GM21381 (cell line): ENCODE results near the gene CUX1.

Source experiments
- ATAC-seq: cut with Tn5 transposase; IDR thresholded peaks from one replicate; pipeline ENCODE4 v1.9.1; 2021; ENCODE audit warnings: mild to moderate bottlenecking, moderate library complexity; ENCODE audit not compliant: unreplicated experiment

CUX1 gene

DNA sequence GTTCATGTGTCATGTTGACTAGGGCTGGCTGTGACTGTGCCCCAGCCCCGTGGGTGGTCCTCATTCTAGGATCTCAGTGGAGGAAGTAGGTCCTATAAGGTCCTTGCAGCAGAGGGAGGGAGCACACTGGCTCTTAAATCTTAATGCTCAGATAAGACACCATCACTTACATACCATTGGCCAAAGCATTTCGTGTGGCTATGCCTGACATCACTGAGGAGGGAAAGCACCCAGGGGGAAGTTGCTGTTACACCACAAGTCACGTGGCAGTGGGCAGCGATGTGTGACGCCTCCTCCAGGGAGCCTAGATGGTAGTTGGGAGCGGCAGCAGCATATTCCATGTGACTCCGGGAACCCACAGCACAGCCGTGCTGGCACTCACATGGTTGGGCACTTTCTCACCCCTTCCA lies 244.6 kb downstream of the CUX1 start:
- ATAC-seq: no peak

DNA sequence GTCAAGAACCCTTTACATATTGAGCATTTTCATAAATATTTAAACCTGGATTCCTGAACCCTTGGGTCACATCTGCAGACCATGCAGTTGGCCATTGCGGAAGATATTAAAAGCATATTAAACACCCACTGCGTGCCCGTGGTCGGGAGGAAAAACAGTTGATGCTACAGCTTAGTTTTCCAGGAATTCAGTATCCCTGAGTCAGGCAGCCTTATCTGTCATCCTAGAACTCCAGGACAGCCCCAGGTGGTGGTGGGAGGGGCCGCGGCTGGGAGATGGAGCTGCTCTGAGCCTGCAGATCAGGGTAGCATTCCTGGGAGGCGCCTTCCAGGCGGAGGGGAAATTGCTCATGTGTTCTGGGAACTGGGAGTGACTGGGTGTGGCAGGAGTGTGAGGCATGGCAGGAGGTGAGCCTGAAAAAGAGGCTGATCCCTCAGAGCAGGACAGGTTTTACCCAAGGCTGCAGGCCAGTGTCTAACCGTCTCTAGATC lies 246.3 kb downstream of the CUX1 start:
- no peak for ATAC-seq

DNA sequence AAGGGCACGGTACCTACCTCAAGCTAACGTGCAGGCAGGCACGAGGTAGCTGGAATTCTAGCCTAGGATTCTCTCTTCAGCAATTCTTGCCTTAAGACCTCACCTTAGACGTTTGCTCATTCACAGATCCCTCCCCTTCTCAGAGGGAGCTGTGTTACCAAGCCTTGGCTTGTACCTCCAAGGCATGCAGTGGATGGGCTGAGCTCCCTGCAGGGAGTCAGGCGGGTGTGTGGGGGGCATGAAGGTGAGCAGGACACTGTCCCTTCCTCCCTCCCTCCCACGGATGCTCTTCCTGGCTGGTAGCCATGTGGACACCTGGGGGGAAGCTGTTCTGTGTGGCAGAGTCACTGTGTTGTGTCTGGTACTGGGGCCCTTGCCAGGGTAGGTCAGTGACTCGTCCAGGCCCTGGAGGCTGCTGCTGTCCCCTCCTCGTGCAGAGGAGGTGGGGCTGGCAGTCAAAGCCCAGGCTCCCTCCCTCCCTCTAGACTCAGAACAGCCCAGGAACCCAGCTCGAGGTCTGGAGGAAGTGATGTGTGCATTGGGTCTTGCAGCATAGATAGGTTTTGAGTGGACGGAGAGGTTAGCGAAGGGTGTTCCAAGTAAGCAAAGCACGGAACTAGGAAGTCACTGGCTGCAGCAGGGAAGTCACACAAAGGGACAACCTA lies 247.1 kb downstream of the CUX1 start:
- no peak for ATAC-seq

DNA sequence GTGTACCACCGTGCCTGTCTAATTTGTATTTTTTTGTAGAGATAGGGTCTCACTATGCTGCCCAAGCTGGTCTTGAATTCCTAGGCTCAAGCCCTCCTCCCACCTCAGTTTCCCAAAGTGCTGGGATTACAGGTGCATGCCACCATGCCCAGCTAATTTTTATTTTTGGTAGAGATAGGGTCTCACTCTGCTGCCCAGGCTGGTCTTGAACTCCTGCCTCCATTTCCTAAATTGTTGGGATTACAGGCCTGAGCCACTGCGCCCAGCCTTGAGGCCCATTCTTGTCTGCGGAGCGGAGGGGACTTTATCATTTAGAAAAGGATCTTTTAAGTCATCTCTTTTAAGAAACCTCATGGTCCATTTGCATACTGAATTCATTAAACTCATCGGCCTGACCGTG lies 247.8 kb downstream of the CUX1 start:
- ATAC-seq: no peak

DNA sequence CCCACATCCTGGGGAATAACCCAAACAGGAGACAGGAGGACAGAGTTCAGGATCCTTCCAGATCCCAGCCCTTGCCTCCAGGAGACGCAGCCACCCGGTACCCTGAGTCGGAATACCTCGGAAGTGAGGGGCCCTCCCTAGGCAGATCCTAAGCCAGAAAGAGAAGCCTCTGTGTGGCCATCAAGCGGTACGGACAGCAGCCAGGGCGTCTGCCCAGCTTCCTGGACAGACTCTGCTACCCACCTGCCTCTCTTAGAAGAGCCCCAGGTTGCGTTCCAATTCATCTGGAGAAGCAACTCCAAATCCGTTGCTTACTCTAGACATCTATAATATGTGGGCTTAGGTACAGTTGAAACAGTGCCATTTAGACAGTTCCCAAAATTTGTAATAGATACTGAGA lies 249.1 kb downstream of the CUX1 start:
- ATAC-seq: no peak

DNA sequence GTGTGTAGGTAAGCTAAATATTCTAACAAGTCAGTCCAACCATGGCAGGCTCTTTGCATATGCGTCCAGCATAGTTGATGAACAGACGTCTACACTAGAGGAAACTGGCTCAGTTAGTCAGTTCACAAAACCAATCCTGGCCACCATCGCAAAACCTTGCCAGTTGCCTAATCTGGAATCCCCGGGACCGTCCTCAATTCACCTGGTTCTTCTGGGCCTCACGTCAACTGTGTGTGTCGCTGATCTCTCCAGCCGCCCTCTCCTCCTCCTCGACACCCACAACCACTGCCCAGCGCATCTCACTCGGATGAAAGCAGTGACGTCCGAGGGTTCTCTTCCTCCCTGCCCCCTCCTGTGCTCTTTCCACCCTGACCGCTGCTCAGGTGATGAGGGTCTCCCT lies 251.4 kb downstream of the CUX1 start:
- no peak for ATAC-seq

DNA sequence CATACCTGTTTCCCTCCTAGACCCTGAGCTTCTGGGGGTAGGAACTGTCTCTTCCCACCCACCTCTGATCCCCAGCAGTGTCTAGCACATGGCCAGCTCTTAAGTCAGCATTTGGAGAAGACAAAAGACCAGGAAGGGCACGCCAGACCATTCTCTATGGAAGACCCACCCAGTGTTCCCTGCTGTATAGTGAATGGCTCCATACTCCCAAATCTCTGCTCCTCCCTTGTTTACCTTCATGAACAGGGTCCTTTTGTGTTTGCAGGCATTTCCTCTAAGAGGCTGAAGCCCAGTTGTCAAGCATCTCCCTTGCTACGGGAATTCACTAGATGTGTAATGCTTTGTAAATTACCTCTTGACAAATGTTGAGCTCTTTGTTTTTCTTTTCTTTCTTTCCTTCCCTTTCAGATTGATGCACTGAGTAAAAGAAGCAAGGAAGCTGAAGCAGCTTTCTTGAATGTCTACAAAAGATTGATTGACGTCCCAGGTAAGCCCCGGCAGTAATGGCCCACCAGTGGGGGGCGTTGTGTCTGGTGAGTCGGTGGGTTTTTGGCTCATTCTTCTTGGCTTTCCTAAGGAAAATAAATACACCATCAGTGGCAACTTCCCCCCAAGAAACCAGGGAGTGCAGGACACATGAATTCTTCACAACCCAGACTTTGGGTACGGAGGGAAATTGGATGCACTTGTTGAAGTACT lies 252.7 kb downstream of the CUX1 start:
- no peak for ATAC-seq

DNA sequence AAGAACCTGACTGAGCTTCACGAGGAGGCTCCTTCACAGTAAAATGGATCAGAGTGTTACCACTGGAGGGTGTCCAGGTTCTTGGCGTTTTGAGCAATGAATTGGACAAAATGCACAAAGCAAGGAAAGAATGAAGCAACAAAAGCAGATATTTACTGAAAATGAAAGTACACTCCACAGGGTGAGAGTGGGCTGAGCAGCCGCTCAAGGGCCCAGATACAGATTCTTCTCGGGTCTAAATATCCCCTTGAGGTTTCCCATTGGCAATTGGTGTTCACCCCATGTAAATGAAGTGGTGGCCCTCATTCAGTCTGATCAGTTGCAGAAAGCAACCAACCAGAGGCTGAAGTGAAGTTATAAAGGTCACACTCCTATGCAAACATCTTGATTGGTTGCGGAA lies 254.6 kb downstream of the CUX1 start:
- ATAC-seq: no peak

DNA sequence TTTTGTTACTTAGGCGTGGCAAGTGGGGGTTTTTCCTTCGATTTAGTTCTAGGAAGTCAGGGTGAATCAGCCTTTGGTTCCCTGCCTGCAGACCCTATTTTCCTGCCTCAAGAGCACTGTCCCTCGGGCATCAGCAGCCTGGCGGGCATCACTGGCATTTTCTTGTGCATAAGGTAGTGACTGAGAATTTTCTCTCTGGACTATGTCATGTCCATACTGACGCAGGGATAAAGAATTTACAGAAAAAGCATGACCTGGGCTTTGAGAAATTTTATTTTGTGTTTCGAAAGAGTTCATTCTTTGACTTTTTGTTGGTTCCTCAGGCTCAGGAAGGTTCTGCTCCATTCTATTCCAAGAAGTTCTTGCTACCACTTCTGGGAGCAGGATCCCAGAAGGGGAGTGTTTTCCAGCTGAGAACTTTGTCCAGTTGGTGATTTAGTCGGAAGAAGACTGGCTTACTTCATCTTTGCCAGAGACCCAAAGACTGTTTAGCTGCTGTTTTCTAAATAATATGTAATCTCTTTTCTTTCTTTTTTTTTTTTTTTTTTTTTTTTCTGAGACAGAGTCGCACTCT lies 255.3 kb downstream of the CUX1 start:
- ATAC-seq: no peak

DNA sequence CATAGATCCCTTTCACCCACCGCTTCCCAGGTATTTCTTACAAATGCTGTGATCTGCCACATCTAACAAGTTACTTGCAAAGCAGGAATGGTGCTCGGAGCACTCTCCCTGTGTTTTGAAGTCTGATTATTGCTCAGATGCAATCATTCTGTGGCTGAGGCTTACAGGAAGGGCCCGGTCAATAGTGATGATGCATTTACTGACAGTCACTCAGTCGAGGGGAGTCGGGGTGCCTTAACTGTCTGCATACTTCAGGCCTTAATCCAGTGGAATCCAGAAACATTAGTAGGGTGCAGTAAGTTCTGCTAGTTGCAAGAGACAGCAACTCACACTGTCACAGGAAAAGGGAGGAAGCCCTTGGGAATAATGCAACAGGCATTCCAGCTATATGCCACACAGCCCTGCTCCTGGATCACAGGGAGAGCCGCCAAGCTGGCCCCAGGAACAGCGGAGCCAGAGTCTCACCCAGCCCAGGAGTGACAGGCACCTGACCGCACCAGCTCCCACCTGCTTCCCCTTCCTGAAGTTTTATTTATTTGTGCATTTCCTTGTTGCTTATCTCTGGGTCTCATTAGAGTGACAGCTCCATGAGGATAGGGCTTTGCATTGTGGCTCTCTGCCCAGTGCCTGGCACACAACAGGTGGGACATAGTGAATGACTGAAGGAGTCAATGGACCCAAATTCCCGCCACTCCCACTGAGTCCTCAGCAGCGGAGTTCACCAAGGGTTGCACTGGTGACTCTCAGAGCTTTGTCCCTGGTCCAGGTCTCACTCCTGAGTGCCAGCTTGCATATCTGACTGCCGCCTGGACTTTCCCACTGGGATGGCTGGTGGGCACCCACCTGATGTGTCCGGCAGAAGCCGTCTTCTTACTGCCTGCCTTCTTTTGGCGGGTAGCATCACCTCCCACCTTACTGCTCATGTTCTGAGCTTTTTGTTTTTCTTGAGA lies 256.8 kb downstream of the CUX1 start:
- no peak for ATAC-seq

DNA sequence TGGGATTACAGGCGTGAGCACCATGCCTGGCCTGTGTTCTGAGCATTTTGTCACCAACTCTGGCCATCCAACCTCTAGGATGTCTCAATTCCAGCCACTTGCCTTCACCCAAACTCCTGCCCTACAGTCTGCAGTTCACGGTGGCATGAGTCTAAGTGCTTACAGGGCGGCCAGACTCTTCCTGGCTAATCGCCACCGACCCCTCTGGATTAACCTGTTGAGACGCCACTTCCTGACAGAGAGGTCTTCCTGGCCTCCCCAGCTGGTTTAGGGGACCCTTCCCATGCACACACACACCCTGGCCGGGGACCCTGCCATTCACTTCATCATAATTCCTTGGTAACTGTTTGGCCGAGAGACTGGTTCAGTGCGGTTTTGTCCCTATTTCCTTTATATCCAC lies 257.7 kb downstream of the CUX1 start:
- ATAC-seq: no peak

DNA sequence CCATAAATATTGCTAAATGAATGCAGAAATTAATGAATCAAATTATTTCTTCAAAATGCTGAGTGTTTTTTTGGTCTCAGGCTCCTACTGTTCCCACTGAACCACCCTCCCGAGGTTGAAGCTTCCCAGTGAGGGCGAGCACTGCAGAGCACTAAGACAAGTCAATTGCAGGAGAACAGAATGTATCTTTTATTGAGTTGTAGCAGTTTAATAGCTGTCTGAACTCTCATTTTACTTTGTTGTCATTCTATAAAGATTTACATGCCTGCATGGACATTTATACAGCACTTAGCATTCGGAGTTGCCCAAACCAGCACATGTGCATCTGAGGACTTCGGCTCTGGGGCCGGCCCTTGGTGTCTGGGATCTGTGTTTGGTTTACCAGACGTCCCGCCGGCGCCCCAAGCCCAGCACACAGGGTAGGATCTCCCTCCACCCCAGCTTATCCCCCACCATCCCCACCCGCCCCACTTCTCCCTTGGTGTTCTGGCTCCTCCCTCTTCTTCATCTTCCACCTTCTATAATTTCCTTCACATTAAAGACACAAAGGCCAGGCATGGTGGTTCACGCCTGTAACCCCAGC lies 258.2 kb downstream of the CUX1 start:
- no peak for ATAC-seq

DNA sequence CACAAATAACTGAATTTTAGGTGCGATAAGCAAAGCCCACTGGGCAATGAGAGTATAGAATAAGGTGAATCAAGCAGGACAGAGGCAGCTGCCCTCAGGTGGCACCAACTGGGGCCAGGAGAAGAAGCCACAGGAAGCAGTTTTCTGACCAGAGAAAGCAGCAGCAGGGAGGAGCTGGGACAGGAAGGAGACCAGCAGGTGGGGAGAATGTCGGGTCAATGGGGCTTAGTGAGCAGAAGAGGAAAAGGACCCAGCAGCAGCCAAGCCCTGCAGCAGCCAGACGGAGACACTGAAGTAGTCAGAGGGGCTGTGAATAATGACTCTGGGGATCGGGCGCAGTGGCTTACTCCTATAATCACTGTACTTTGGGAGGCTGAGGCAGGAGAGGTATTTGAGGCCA lies 259.7 kb downstream of the CUX1 start:
- ATAC-seq: no peak

DNA sequence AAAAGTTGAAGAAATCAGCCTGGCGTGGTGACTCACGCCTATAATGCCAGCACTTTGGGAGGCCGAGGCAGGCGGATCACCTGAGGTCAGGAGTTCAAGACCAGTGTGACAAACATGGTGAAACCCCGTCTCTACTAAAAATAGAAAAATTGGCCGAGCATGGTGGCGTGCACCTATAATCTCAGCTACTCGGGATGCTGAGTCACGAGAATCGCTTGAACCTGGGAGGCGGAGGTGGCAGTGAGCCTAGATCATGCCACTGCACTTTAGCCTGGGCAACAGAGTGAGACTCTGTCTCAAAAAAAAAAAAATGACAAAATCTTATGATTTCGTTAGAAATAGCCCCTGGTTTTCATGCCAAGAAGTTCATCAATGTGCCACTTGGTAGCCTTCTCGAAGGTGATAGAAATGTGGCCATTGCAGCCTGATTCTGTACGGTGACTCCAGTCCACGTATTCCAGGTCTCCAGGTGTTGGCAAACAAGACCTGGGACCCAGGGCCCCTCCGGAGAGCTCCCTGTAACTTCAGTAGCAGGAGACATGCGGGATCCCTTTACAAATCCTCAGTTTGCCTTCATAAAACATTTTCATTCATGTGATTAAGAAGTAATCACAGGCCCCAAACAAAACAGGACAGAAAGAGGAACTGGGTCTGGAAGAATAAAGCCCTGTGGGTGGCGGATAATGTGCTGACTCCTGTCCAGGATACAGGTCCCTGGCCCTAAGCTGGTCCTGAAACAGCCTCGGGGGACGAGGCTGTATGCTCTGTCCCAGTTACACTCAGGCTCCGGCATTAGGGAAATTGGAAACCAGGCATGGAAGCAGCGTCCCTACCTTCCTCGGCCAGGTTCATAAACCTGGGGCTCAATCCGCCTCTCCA lies 262.0 kb downstream of the CUX1 start:
- ATAC-seq: no peak

DNA sequence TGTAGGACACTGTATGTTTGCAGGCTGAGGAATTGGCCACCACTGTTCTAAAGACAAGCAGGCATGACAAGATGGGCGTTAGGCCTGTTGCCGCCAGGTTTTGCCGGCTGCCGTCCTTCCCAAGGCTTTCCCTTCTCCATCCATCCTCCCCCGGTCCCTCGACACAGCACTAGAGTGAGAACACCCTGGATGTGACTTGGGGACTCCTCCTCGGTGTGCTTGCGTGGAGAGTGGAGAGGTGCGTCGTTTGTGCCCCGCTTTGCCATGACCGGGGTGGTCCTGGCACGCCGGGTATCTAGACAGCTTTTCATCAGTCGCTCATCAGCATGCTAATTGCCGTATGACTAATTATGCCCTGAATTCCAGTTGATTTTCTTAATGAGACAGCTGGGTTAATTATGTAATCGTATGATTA lies 262.6 kb downstream of the CUX1 start:
- ATAC-seq: no peak

DNA sequence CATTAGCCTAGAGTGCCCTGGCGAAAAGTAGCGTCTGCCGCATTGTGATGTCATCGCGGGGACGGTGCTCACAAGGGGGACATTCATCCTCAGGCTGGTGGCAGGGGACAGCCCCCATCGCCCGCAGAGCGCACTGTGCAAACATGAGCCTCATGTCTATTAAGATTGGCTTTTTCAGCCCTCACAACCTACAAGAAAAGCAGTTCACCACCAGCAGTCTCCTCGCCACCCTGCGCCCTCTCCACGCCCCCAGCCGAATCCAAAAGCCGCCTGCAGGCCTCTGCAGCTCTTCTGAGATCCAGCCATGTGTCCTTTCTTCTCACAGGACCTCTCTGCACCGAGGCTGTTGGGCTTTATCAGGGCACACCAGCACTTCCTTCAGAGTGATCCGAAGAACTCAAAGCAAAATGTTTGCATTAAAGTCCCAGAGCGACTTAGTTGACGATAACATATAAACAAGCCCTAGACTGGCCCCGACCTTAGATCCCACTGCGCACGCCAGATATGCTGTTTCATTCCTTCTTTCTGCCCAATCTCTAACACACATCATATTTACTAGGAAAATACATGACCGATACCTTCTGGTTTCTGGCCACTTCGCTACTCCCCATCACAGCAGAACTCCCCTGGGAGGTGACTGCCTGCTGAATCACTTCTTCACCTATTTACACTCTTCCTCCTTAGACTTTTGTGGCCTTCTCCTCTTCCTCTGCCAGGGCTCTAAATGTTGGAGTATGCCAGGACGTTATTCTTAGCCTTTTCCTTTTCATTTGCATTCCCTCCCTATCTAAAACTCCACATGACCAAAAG lies 263.2 kb downstream of the CUX1 start:
- ATAC-seq: no peak

DNA sequence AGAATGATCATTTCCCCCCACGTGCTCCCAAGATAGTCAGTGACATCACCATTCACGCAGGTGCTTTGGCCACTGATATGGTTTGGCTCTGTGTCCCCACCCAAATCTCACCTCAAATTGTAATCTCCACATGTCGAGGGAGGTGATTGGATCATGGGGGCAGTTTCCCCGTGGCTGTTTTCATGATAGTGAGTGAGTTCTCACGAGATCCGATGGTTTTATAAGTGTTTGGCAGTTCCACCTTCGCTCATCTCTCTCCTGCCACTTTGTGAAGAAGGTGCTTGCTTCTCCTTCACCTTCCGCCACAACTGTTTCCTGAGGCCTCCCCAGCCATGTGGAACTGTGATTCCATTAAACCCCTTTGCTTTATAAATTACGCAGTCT lies 263.8 kb downstream of the CUX1 start:
- ATAC-seq: no peak

DNA sequence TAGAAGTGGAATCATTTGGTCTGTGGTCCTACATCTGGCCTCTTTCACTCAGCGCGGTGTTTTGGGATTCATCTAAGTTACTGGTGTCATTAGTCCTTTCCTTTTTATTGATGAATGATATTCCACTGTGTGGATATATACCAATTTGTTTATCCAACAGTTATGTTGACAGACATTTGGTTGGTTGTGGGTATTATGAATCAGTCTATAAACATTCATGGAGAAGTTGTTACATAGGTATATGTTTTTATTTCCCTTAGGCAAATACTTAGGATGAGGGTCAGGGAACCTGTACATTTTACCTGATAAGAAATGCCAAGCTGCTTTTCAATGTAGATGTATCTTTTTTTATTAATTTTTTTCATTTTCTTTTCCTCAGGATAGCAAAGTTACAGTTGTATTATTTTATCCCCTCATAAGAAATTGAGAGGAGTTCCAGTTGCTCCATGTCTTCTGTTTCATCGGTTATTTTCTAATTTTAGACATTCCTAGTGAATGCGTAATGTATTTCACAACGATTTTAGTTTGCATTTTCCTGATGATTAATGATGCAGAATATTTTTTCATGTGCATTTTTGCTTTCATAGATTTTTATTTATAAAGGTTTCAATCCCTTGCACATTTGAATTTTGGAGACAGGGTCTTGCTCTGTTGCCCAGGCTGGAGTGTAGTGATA lies 265.4 kb downstream of the CUX1 start:
- no peak for ATAC-seq
